Activated CD8-positive, alpha-beta T cell treated with anti-CD3 and anti-CD28 coated beads, Interleukin-2, amount 10 ng/mL, durations not matched to agents 7 days and 5 days (primary cell): ENCODE measurements around the gene WFDC2. TPM values are rescaled to one million over a fixed set of nuclear protein-coding genes. Genes with fewer than 3 reads are reported as not detected.
A peak's percentile ranks its signal among the peaks of the same experiment; 100 is the strongest.

Experiments
- ATAC-seq: fragments of 150-1000 bp; cut with Tn5 transposase; one replicate; pipeline ENCODE4 v1.10.0; 2021; ENCODE audit warnings: moderate library complexity
- CTCF ChIA-PET: fragments of 350-600 bp; sonication (Branson Sonifier 250); formaldehyde crosslinking; loops from one replicate; lab custom pipeline; 2021; ENCODE audit warnings: antibody characterized with exemption; lab: Charles Lee
- POLR2A ChIA-PET: fragments of 350-600 bp; sonication (Branson Sonifier 250); formaldehyde crosslinking; loops from one replicate; lab custom pipeline; 2021; ENCODE audit warnings: antibody characterized with exemption; lab: Charles Lee
- DNase-seq: peaks from one replicate; pipeline ENCODE4 v3.0.0-alpha.2; 2020
- H3K27ac Mint-ChIP-seq: one replicate; pipeline ENCODE4 v1.8.0; 2021; ENCODE audit warnings: mild to moderate bottlenecking, mixed read lengths
- H3K27me3 Mint-ChIP-seq: one replicate; pipeline ENCODE4 v1.8.0; 2021; ENCODE audit warnings: low read depth, mixed read lengths
- H3K36me3 Mint-ChIP-seq: one replicate; pipeline ENCODE4 v1.8.0; 2021; ENCODE audit warnings: low read depth, mixed read lengths
- H3K4me1 Mint-ChIP-seq: one replicate; pipeline ENCODE4 v1.8.0; 2021; ENCODE audit warnings: low read depth, mixed read lengths
- H3K4me3 Mint-ChIP-seq: one replicate; pipeline ENCODE4 v1.8.0; 2021; ENCODE audit warnings: mild to moderate bottlenecking, mixed read lengths
- H3K9me3 Mint-ChIP-seq: one replicate; pipeline ENCODE4 v1.8.0; 2022; ENCODE audit warnings: mixed read lengths; ENCODE audit not compliant: insufficient read depth
- total RNA-seq, 2 experiments: library from RNA; stranded (reverse); gene quantifications; one replicate each; pipeline ENCODE4 v1.2.3, GENCODE V29; 2021

WFDC2 gene
- total RNA-seq, 2 experiments from 2014 or later: not detected

- DNase-seq (no peak), ATAC-seq (no peak)
- POLR2A ChIA-PET: interaction anchor here (1.1 kb wide), 1 partner anchor 9 kb away, joined by 3 read pairs; no protein-coding TSS in a partner anchor
- Mint-ChIP-seq H3K4me3 (no peak overlapping the region), H3K9me3 (no peaks in the 10 kb centered on the region), H3K4me1 (peaks cover 3% of the 10 kb centered on the region), H3K27ac (no peak overlapping the region), H3K27me3 (peaks cover 2% of the 10 kb centered on the region), H3K36me3 (no peaks in the 10 kb centered on the region)
- CTCF ChIA-PET: interaction anchor here (1.0 to 12.4 kb wide), 11 partner anchors 8 to 331 kb away, joined by 3 to 118 read pairs (median 11); partner anchors contain the start of gene SYS1
These were observed 16.5 kb upstream of the WFDC2 start for GRCh38 chr20:45452772-45453691.

- Mint-ChIP-seq H3K9me3 (no peaks in the 10 kb centered on the region), H3K4me1 (no peaks in the 10 kb centered on the region), H3K27me3 (peaks cover 2% of the 10 kb centered on the region), H3K27ac (no peak overlapping the region), H3K4me3 (no peak overlapping the region), H3K36me3 (no peaks in the 10 kb centered on the region)
- CTCF ChIA-PET: interaction anchor here (1.1 to 12.4 kb wide), 4 partner anchors 8 to 315 kb away, joined by 3 to 118 read pairs (median 66); partner anchors contain the start of gene SYS1
- ATAC-seq: peak; percentile 79
- POLR2A ChIA-PET: no interaction called here
- DNase-seq: peak; percentile 68
These were observed 12.9 kb upstream of the WFDC2 start for GRCh38 chr20:45456632-45457031.

GRCh38 chr20:45459606-45460005, 9.9 kb upstream of the WFDC2 start:
- POLR2A ChIA-PET: no interaction called here
- Mint-ChIP-seq H3K4me3 (no peak overlapping the region), H3K36me3 (no peaks in the 10 kb centered on the region), H3K9me3 (no peaks in the 10 kb centered on the region), H3K4me1 (no peaks in the 10 kb centered on the region), H3K27me3 (peaks cover 6% of the 10 kb centered on the region), H3K27ac (no peak overlapping the region)
- ATAC-seq: no peak
- no peak for DNase-seq
- CTCF ChIA-PET: interaction anchor here (0.7 to 6.4 kb wide), 9 partner anchors 9 to 312 kb away, joined by 3 to 36 read pairs (median 4); partner anchors contain the start of gene SYS1

- no peak overlapping the region for H3K27ac Mint-ChIP-seq
- ChIA-PET CTCF (interaction anchor here (6.4 kb wide), 1 partner anchor 310 kb away, joined by 36 read pairs; no protein-coding TSS in a partner anchor), POLR2A (no interaction called here)
- H3K9me3 Mint-ChIP-seq: no peaks in the 10 kb centered on the region
- no peak overlapping the region for H3K4me3 Mint-ChIP-seq
- no peaks in the 10 kb centered on the region for H3K36me3 Mint-ChIP-seq
- H3K27me3 Mint-ChIP-seq: peaks cover 9% of the 10 kb centered on the region
- no peaks in the 10 kb centered on the region for H3K4me1 Mint-ChIP-seq
- ATAC-seq (no peak), DNase-seq (no peak)
These were observed 8.3 kb upstream of the WFDC2 start for GRCh38 chr20:45461225-45461624.

GRCh38 chr20:45462711-45463509, 6.6 kb upstream of the WFDC2 start:
- H3K27me3 Mint-ChIP-seq: peaks cover 13% of the 10 kb centered on the region
- no peak overlapping the region for H3K27ac Mint-ChIP-seq
- H3K36me3 Mint-ChIP-seq: no peaks in the 10 kb centered on the region
- POLR2A ChIA-PET: no interaction called here
- no peak overlapping the region for H3K4me3 Mint-ChIP-seq
- DNase-seq (no peak), ATAC-seq (no peak)
- H3K9me3 Mint-ChIP-seq: no peaks in the 10 kb centered on the region
- CTCF ChIA-PET: interaction anchor here (1.1 to 6.4 kb wide), 6 partner anchors 10 to 308 kb away, joined by 3 to 36 read pairs (median 5); no protein-coding TSS in a partner anchor
- no peaks in the 10 kb centered on the region for H3K4me1 Mint-ChIP-seq

- Mint-ChIP-seq H3K36me3 (no peaks in the 10 kb centered on the region), H3K9me3 (no peaks in the 10 kb centered on the region), H3K4me3 (no peak overlapping the region), H3K27ac (no peak overlapping the region), H3K4me1 (no peaks in the 10 kb centered on the region), H3K27me3 (peaks cover 19% of the 10 kb centered on the region)
- CTCF ChIA-PET: interaction anchor here (1.1 to 6.4 kb wide), 5 partner anchors 14 to 308 kb away, joined by 3 to 36 read pairs (median 5); no protein-coding TSS in a partner anchor
- POLR2A ChIA-PET: no interaction called here
- no peak for DNase-seq
- ATAC-seq: no peak
These were observed 5.8 kb upstream of the WFDC2 start for GRCh38 chr20:45463709-45464108.

- no peak for DNase-seq
- no peaks in the 10 kb centered on the region for H3K4me1 Mint-ChIP-seq
- ChIA-PET CTCF (interaction anchor here (1.0 to 3.2 kb wide), 8 partner anchors 13 to 305 kb away, joined by 4 to 13 read pairs (median 5); no protein-coding TSS in a partner anchor), POLR2A (no interaction called here)
- no peaks in the 10 kb centered on the region for H3K9me3 Mint-ChIP-seq
- peaks cover 34% of the 10 kb centered on the region for H3K27me3 Mint-ChIP-seq
- H3K36me3 Mint-ChIP-seq: no peaks in the 10 kb centered on the region
- H3K4me3 Mint-ChIP-seq: no peak overlapping the region
- no peak overlapping the region for H3K27ac Mint-ChIP-seq
- no peak for ATAC-seq
These were observed 3.9 kb upstream of the WFDC2 start for GRCh38 chr20:45465491-45466266.

- H3K27me3 Mint-ChIP-seq: peaks cover 42% of the 10 kb centered on the region
- POLR2A ChIA-PET: no interaction called here
- DNase-seq (no peak), ATAC-seq (no peak)
- no peak overlapping the region for H3K27ac Mint-ChIP-seq
- no peaks in the 10 kb centered on the region for H3K4me1 Mint-ChIP-seq
- no peak overlapping the region for H3K4me3 Mint-ChIP-seq
- CTCF ChIA-PET: interaction anchor here (0.6 to 3.2 kb wide), 5 partner anchors 17 to 148 kb away, joined by 3 to 13 read pairs (median 3); no protein-coding TSS in a partner anchor
- H3K9me3 Mint-ChIP-seq: no peaks in the 10 kb centered on the region
- H3K36me3 Mint-ChIP-seq: no peaks in the 10 kb centered on the region
These were observed 2.4 kb upstream of the WFDC2 start for GRCh38 chr20:45467172-45467571.

- H3K27ac Mint-ChIP-seq: no peak overlapping the region
- DNase-seq (no peak), ATAC-seq (no peak)
- no peak overlapping the region for H3K4me3 Mint-ChIP-seq
- no peaks in the 10 kb centered on the region for H3K36me3 Mint-ChIP-seq
- H3K9me3 Mint-ChIP-seq: no peaks in the 10 kb centered on the region
- ChIA-PET CTCF (interaction anchor here (0.6 to 1.8 kb wide), 5 partner anchors 18 to 149 kb away, joined by 3 to 6 read pairs (median 4); partner anchors contain the start of gene SYS1), POLR2A (no interaction called here)
- peaks cover 42% of the 10 kb centered on the region for H3K27me3 Mint-ChIP-seq
- H3K4me1 Mint-ChIP-seq: no peaks in the 10 kb centered on the region
These were observed 1.7 kb upstream of the WFDC2 start for GRCh38 chr20:45467861-45468260.

- ATAC-seq (peak; percentile 66), DNase-seq (no peak)
- Mint-ChIP-seq H3K4me1 (no peaks in the 10 kb centered on the region), H3K9me3 (no peaks in the 10 kb centered on the region), H3K27me3 (peaks cover 41% of the 10 kb centered on the region), H3K27ac (no peak overlapping the region), H3K4me3 (peak overlapping the region; percentile 55), H3K36me3 (no peaks in the 10 kb centered on the region)
- ChIA-PET POLR2A (interaction anchor here (1.3 kb wide), 1 partner anchor 108 kb away, joined by 4 read pairs; the partner anchor contains the start of gene SYS1), CTCF (interaction anchor here (0.6 to 1.5 kb wide), 3 partner anchors 15 to 328 kb away, joined by 3 read pairs; no protein-coding TSS in a partner anchor)
These were observed 844 bp downstream of the WFDC2 start for GRCh38 chr20:45470262-45470931.
